Lung (tissue), 12 donors: ENCODE measurements around the gene PARD6A. TPM values are rescaled to one million over a fixed set of nuclear protein-coding genes. Genes with fewer than 3 reads are reported as not detected.
A peak's percentile ranks its signal among the peaks of the same experiment; 100 is the strongest.

ENCODE experiments used
- ATAC-seq: fragments of 200-7000 bp; cut with Tn5 transposase; one replicate; pipeline ENCODE4 v1.9.1; 2020; ENCODE audit warnings: moderate number of reproducible peaks; ENCODE audit not compliant: insufficient read depth, low FRiP score
- DNase-seq, 3 donors: peaks; one replicate each; pipeline ENCODE4 v3.0.0-alpha.2; 2013 to 2017
- H3K27ac ChIP-seq, 2 donors: one replicate each; pipeline ENCODE4 v1.5.1; 2013; ENCODE audit warnings: mild to moderate bottlenecking in 2 of 2, moderate library complexity in 2 of 2, control low read depth in 1 of 2, inconsistent platforms in 1 of 2, low read depth in 1 of 2, low read length in 1 of 2
- H3K27me3 ChIP-seq, 3 donors: one replicate each; pipeline ENCODE4 v1.5.1; 2013; ENCODE audit warnings: low read length in 2 of 3; ENCODE audit not compliant: control insufficient read depth in 3 of 3, insufficient read depth in 3 of 3
- H3K36me3 ChIP-seq, 4 donors: one replicate each; pipeline ENCODE4 v1.5.1; 2013; ENCODE audit warnings: low read length in 4 of 4, mild to moderate bottlenecking in 1 of 4, moderate library complexity in 1 of 4; ENCODE audit not compliant: control insufficient read depth in 4 of 4, insufficient read depth in 4 of 4
- H3K4me1 ChIP-seq, 5 donors: one replicate each; pipeline ENCODE4 v1.5.1; 2013; ENCODE audit warnings: low read length in 5 of 5, mild to moderate bottlenecking in 2 of 5, moderate library complexity in 1 of 5; ENCODE audit not compliant: control insufficient read depth in 5 of 5, insufficient read depth in 5 of 5
- H3K4me3 ChIP-seq: one replicate; pipeline ENCODE4 v1.5.1; 2013; ENCODE audit warnings: mild to moderate bottlenecking, control low read depth, moderate library complexity
- H3K9ac ChIP-seq, 2 donors: one replicate each; pipeline ENCODE4 v1.5.1; 2013; ENCODE audit warnings: low read length in 2 of 2, control low read depth in 1 of 2; ENCODE audit not compliant: insufficient read depth in 1 of 2
- H3K9me3 ChIP-seq, 4 donors: one replicate each; pipeline ENCODE4 v1.5.1; 2013; ENCODE audit warnings: low read length in 3 of 4, mild to moderate bottlenecking in 1 of 4, moderate library complexity in 1 of 4; ENCODE audit not compliant: control insufficient read depth in 4 of 4, insufficient read depth in 3 of 4
- WGBS, 2 donors: extraction: QIAGEN DNeasy Blood & Tissue Kit; methylation state at CpG; one replicate each; pipeline ENCODE4 v1.1.7; 2013; 5-methylcytosine and 5-hydroxymethylcytosine counted together
- polyA plus RNA-seq, 2 donors: library from polyadenylated mRNA; stranded (reverse); fragments of 200-250 nt; gene quantifications; one replicate each; pipeline ENCODE4 v1.2.1, GENCODE V29; 2013
- total RNA-seq, 2 donors: library from RNA; depleted of rRNA in 1 of 2; stranded (reverse); fragments of >200 nt in 1 of 2; gene quantifications; one replicate each; pipeline ENCODE4 v1.2.1, GENCODE V29; 2014 to 2021
- TF ChIP-seq, protein P1 (sequence below): IDR thresholded peaks from 2 replicates; pipeline ENCODE4 v1.5.1; 2012; ENCODE audit warnings: mild to moderate bottlenecking; ENCODE audit errors: control extremely low read depth, extremely low read depth
- donor health status: control.
- donor health status: control.
- donor health status: Bipolar disorder and iron deficiency.
- donor health status: healthy.
- donor health status: DM: yes; HTN: yes; CAD: no.

PARD6A gene
- total and polyA plus RNA-seq, 4 donors, result 1.4 to 6.2 (median 4.7) TPM

DNA sequence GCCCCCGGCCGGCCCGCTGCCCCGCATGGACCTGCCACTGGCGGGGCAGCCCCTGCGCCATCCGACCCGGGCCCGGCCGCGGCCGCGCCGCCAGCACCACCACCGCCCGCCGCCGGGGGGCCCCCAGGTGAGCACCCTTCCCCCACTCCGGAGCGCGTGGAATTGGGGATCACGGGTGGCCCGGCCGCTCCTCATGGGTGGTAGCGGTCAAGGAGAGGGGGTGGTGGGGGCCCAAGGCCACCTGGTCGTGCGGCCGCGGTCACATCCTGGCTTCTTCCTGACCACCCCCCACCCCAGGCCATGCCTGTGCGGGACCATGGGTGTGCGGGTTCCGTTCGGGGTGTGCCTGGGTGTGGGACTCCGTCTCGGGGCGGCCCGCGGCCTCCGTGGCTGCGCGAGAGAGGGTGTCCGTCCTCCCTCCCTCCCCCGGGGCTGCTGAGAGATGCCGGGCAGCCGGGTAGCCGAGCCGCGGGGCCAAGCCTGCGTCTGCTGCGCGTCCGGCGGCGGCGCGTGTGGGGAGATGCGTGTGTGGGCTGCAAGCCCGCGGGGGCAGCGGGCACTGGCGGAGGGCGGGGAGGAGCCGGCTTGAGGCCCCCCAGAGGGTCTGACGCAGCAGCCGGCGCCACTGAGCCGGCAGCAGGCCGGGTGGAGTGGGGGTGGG is 7.5 kb upstream of the PARD6A start:
- Histone ChIP-seq H3K4me1 (peaks cover 0 to 8% (median 5%) of the 10 kb centered on the region in 5 donors), H3K36me3 (peaks cover 0 to 11% (median 3%) of the 10 kb centered on the region in 4 donors), H3K4me3 (no peak overlapping the region), H3K27me3 (peaks cover 0 to 50% (median 43%) of the 10 kb centered on the region in 3 donors), H3K27ac (no peak overlapping the region), H3K9ac (no peak overlapping the region), H3K9me3 (no peaks in the 10 kb centered on the region)
- TF ChIP-seq, protein P1, sequence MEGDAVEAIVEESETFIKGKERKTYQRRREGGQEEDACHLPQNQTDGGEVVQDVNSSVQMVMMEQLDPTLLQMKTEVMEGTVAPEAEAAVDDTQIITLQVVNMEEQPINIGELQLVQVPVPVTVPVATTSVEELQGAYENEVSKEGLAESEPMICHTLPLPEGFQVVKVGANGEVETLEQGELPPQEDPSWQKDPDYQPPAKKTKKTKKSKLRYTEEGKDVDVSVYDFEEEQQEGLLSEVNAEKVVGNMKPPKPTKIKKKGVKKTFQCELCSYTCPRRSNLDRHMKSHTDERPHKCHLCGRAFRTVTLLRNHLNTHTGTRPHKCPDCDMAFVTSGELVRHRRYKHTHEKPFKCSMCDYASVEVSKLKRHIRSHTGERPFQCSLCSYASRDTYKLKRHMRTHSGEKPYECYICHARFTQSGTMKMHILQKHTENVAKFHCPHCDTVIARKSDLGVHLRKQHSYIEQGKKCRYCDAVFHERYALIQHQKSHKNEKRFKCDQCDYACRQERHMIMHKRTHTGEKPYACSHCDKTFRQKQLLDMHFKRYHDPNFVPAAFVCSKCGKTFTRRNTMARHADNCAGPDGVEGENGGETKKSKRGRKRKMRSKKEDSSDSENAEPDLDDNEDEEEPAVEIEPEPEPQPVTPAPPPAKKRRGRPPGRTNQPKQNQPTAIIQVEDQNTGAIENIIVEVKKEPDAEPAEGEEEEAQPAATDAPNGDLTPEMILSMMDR, result no peak
- ATAC-seq (no peak), DNase-seq (peak in 2 of 3 donors; percentile 11 to 44)
- 25 to 60% methylated on average over 53 to 68 of the region's 68 CpGs for WGBS, 2 donors

DNA sequence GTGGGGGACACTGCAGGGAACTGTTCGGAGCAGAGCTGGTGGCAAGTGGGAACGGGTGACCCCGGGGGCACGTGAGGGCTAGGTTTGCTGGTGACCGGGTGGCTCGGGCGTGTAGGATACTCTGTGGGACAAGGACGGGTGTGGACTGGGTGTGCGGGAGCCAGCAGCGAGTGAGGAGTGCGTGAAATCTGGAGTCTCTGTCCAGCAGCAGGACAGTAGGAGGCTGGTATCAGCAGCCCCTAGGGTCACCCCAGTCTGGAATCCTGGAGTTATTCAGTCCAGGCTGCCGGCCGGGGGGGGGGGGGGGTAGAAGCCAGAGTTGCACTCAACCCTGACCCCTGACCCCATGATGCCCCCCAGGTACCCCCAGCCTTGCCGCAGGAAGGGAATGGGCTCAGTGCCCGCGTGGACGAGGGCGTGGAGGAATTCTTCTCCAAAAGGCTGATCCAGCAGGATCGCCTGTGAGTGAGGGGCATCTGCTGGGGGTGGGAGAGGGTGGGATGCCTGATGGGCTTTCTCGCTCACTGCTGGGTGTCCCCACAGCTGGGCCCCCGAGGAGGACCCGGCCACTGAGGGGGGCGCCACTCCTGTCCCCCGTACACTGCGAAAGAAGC is 6.9 kb upstream of the PARD6A start:
- peaks cover 0 to 45% (median 41%) of the 10 kb centered on the region in 3 donors for H3K27me3 ChIP-seq
- TF ChIP-seq, protein P1, result no peak
- 44 to 69% methylated on average over 25 of the region's 25 CpGs for WGBS, 2 donors
- peaks cover 0 to 9% (median 6%) of the 10 kb centered on the region in 5 donors for H3K4me1 ChIP-seq
- no peak overlapping the region for H3K4me3 ChIP-seq
- ATAC-seq, result no peak
- DNase-seq, result no peak
- H3K9ac ChIP-seq, result no peak overlapping the region
- H3K27ac ChIP-seq, result no peak overlapping the region
- H3K9me3 ChIP-seq, result no peaks in the 10 kb centered on the region
- H3K36me3 ChIP-seq, result peaks cover 0 to 12% (median 4%) of the 10 kb centered on the region in 4 donors

DNA sequence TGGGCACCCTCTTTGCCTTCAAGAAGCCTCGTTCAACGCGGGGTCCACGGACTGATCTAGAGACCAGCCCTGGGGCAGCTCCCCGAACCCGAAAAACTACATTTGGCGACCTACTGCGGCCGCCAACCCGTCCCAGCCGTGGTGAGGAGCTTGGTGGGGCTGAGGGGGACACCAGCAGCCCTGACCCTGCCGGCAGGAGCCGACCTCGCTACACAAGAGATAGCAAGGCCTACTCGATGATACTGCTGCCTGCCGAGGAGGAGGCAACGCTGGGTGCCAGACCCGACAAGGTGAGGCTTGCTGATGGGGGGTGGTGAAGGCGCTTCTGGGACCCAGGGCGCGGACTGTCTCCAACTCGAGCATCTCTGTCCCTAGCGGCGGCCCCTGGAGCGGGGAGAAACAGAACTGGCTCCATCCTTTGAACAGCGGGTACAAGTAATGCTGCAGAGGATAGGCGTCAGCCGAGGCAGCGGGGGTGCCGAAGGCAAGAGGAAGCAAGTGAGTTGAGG is 6.3 kb upstream of the PARD6A start:
- Histone ChIP-seq H3K4me1 (peaks cover 2 to 15% (median 9%) of the 10 kb centered on the region in 5 donors), H3K36me3 (peaks cover 0 to 12% (median 4%) of the 10 kb centered on the region in 4 donors), H3K9ac (no peak overlapping the region), H3K27me3 (peaks cover 0 to 39% (median 36%) of the 10 kb centered on the region in 3 donors), H3K27ac (no peak overlapping the region), H3K4me3 (no peak overlapping the region), H3K9me3 (no peaks in the 10 kb centered on the region)
- TF ChIP-seq, protein P1, result no peak
- WGBS, 2 donors, result 64 to 79% methylated on average over 30 of the region's 30 CpGs
- DNase-seq (no peak), ATAC-seq (no peak)
